GM18867 (cell line): Measurements from ENCODE around the gene RUSF1.
"Not testable (repeated sequence)": the region's sequence is repeated elsewhere in the genome, so short reads cannot be mapped to it uniquely, and the experiment has no call there.

ENCODE experiments used
- ATAC-seq: cut with Tn5 transposase; IDR thresholded peaks from one replicate; pipeline ENCODE4 v1.9.1; 2021; ENCODE audit warnings: mild to moderate bottlenecking, moderate library complexity; ENCODE audit not compliant: unreplicated experiment

The RUSF1 gene

DNA sequence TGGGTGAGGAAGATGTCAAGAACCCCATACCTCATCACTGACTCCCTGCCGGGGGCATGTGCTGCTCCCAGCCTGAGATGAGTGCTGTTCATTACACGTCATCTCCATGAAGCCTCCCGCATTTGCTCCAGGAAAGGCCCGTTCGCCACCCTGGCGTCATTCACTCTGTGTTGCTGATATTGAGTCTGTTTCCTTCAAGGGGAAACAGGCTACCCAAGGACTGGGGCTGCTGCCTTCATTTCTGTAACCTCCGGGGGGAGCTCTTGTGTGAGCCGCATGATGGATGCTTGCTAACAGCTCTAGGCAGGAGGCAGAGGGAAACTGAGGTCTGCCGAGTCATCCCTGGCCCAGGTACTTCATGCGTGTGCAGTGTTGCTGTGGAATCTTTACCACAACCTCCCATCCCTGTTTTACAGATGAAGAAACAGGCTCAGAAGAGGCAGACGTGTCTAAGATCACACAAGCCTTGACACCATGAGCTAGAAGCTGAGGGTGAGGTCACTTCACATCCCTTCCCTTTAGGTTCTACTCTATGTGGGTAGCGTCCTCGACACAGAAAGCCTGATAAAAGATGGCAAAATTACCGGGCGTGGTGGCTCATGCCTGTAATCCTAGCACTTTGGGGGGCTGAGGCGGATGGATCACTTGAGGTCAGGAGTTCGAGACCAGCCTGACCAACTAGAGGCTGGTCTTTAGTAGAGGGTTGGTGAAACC is 52.4 kb downstream of the RUSF1 start:
- no peak for ATAC-seq

- ATAC-seq = no peak
These were observed 54.7 kb downstream of the RUSF1 start for GRCh38 chr16:31453255-31454204.

DNA sequence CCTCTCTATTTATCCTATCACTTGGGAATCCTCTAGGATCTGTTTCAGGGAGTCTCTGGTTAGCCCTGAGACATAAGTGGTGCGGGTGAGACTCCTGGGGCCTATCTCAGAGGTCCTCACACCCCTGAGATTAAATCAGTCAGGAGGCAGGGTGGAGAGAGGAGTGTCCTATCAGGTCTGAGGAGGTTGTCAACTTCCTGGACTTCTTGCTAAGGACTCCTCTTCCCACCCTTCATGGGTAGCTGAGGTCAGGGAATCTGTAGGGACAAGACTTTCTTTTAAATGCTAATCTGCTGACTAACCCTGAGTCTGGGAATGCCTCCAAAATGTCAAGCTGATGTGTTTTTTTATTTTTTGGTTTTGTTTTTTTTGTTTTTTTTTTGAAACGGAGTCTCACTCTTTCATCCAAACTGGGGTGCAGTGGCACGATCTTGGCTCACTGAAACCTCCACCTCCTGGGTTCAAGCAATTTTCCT is 55.5 kb downstream of the RUSF1 start:
- ATAC-seq = no peak

DNA sequence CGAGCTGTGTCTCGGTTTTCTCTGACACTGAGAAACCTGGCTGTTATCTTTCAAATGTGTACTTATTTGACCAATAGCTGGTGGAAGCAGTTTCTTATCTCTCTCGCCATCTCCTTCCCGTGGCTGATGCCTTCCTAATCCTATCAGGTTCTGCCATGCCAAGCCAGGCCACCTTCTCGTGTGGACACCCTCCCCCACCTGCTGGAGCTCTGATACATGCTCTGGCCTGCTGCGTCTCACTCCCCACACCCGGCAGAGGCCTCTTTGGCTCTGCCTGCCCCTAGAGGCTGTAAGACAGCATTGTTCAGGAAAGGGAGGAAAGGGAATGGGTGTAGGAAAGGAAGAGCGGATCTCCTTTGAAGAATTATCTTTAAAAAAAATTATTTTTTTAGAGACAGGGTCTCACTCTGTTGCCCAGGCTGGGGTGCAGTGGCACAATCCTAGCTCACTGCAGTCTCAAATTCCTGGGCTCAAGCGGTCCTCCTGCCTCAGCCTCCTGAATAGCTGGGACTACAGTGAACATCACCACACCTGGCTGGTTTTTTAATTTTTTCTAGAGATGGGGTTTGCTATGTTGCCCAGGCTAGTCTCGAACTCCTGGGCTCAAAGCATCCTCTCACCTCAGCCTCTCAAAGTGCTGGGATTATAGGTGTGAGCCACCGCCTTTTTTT is 56.4 kb downstream of the RUSF1 start:
- ATAC-seq = no peak

- ATAC-seq = no peak
These were observed 57.0 kb downstream of the RUSF1 start for GRCh38 chr16:31451201-31451600.

DNA sequence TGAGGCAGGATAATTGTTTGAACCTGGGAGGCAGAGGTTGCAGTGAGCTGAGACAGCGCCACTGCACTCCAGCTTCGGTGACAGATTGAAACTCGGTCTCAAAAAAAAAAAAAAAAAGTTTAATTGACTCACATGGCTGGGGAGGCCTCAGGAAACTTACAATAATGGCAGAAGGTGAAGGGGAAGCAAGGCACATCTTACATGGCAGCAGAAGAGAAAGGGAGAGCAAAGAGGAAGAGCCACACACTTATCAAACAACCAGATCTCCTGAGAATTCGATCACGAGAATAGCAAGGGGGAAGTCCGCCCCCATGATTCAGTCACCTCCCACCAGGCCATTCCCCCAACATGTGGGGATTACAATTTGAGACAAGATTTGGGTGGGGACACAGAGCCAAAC is 62.3 kb downstream of the RUSF1 start:
- ATAC-seq = not testable (repeated sequence)

DNA sequence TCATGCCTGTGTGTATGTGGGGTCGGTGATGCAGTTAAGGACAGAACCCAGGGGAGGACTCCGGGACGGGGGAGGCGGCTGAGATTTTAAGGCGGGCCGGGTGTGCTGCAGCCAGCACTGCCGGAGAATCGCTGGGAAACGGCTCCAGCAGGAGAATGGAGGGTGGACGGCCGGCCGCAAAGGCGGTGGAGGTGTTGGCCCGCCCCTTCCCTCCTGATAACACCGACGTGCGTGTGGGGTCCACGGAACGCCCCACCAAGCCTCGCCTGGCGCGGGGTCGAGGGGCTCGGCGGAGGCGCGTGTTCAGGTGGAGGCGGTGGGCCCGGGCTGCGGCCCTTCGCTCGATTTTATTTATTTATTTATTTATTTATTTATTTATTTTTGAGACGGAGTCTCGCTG is 66.2 kb downstream of the RUSF1 start:
- no peak for ATAC-seq

GRCh38 chr16:31440516-31441184 is 67.5 kb downstream of the RUSF1 start:
- no peak for ATAC-seq

DNA sequence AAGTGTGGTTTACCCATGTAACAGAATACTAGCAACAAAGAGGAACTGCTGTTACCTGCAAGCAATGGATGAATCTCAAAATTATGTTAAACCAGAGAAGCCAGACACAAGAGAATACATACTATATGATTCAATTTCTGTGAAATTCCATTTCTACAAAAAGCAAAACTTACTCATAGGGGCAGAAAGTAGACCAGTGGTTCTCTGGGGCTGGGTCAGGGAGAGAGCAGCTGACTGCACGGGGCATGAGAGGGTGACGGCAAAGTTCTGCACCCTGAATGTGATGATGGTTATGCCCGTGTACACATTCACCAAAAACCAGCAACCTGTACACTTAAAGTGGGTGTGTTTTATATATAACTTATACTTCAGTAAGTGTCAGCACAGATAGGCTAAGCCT is 68.7 kb downstream of the RUSF1 start:
- ATAC-seq = no peak
